Measurements from ENCODE around the gene TAF1C.

- TF ChIP-seq, protein P1, sequence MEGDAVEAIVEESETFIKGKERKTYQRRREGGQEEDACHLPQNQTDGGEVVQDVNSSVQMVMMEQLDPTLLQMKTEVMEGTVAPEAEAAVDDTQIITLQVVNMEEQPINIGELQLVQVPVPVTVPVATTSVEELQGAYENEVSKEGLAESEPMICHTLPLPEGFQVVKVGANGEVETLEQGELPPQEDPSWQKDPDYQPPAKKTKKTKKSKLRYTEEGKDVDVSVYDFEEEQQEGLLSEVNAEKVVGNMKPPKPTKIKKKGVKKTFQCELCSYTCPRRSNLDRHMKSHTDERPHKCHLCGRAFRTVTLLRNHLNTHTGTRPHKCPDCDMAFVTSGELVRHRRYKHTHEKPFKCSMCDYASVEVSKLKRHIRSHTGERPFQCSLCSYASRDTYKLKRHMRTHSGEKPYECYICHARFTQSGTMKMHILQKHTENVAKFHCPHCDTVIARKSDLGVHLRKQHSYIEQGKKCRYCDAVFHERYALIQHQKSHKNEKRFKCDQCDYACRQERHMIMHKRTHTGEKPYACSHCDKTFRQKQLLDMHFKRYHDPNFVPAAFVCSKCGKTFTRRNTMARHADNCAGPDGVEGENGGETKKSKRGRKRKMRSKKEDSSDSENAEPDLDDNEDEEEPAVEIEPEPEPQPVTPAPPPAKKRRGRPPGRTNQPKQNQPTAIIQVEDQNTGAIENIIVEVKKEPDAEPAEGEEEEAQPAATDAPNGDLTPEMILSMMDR (IDR thresholded peaks at IDR 0.05): no peak
- no peak for TF ChIP-seq POLR2A (IDR thresholded peaks at IDR 0.05)
Observed at GRCh38 chr16:84137287-84137686, 49.6 kb downstream of the TAF1C start.

Measured in uterus (tissue), 2 donors.